ENCODE data around the gene CHRNA4.

Gene CHRNA4

DNA sequence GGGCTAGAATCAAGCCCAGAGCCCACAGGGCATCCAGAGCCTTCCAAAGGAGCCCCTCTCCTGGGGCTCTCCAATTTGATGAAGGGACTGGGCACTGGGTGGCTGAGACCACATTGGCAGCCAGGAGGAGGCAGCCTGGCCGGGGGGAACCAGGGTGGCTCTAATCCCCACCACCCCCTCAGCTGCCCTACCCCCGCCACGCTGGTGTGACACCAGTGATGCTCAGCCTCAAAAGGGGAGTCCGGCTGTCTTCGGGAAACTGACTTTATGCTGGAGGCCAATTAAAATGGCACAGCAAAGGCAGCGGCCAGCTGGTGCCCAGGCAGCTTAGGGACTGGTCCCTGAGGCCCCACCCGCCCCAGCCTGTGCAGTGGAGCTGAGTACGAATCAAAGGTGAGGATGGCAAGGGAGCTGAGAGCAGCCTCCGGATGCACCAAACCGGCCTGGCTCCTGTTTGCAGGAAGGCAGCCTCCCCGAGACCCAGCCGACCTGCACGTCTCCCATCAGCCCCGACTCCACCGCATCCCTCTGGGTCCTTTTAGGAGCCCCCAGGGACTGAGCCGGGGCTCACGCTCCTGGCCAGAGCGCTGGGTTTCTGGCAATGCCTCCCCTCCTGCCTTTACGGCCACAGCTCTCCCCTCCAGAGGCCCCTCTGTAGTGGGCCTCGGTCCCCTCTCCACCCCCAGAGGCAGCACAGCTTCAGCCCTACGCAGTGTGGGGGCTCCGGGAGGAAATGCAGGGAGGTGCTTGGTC, 28.5 kb downstream of the CHRNA4 start:
- DNase-seq = no peak

- no peak for DNase-seq
These were observed 29.3 kb downstream of the CHRNA4 start for GRCh38 chr20:63331741-63332400.

DNA sequence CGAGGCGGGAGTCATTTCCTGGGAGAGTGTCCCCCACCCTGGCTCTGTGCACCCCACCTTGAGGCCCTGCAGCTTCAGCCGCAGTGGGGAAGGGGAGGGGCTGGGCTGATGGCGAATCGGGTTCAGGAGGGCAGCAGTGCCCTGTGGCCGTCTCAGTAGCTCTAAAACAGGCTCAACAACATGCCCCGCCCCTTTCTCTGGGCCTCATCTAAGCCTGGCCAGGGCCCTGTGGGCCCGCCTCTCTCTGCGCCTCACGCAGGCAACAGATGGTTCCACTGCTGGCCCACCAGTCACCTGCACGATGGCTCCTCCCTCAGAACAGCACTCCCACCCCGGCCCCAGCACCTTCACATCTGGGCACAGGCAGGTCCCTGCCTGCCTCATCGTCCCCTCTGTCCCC, 30.2 kb downstream of the CHRNA4 start:
- DNase-seq = no peak

GRCh38 chr20:63330084-63330760, 30.9 kb downstream of the CHRNA4 start:
- DNase-seq = no peak

DNA sequence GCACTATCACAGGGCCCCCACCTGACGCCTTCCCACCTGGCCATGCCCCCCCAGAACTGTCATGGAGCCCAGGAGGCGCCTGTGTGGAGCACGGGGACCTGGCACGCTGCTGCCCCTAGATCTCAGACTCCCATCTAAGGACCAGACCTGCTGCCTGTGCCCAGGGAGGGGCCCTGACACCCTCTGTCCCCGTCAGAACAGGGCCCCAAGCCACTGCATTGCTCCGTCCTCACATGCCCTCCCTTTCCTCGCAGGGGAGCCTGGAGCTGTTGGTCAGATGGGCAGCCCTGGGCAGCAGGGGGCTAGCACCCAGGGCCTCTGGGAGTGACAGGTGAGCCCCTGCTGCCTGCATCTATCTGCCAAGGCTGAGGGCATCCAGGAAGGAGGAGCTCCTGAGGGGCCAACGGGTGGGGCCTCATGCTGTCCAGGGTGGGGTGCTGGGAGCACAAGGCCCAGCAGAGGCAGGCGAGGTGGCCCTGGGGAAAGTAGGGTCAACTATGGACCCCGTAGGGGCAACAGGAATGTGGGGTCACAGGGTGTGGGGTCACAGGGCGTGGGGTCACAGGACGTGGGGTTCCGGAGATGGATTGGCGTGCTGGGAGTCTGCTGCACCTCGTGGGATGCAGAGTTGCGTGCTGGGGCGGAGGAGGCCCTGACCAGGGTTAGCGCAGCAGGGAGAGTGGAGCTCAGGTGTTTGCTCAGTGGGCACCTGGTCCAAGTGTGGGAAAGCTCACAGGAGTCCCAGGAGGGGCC, 31.6 kb downstream of the CHRNA4 start:
- DNase-seq = no peak

GRCh38 chr20:63328718-63329275, 32.4 kb downstream of the CHRNA4 start:
- DNase-seq = no peak

- DNase-seq = no peak
These were observed 33.0 kb downstream of the CHRNA4 start for GRCh38 chr20:63328026-63328700.

- no peak for DNase-seq
These were observed 33.9 kb downstream of the CHRNA4 start for GRCh38 chr20:63327231-63327745.

- DNase-seq = no peak
These were observed 34.6 kb downstream of the CHRNA4 start for GRCh38 chr20:63326314-63327230.

GRCh38 chr20:63325554-63326313, 35.4 kb downstream of the CHRNA4 start:
- no peak for DNase-seq

DNA sequence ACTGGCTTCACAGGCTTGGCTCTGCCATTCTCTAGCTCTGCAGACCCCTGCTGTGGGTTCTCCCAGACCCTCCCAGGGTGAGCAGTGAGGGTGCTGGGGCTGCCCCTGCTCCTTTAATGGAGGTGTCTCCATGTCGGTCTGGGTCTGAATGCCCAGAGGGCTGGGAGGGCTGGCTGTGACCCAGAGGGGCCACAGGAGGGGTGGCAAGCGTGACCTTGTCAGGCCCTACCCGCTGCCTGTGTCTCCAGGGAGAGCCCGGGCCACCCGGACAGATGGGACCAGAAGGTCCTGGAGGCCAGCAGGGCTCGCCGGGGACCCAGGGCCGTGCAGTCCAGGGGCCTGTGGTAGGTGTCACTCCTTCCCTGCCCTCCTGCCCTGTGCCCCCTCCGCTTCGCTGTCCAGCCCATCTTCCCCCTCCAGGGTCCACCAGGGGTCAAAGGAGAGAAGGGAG, 36.1 kb downstream of the CHRNA4 start:
- no peak for DNase-seq

- no peak for DNase-seq
These were observed 37.7 kb downstream of the CHRNA4 start for GRCh38 chr20:63323357-63323981.

DNA sequence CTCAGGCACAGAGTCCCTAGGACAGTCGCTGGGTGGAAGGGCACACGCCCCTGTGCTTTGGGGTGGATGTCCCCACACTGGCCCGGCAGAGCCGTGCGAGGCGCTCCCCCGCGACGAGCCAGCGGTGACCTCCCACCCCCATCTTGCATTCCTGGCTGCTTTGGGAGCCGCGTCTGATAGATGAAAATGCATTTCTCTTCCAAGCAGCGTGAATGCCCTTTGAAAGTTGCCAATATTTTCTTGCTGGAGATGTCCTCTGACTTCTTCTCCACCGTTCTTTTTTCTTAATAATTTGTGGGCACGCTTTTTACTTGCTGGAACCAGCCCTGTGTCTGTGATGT, 38.2 kb downstream of the CHRNA4 start:
- DNase-seq = no peak

GRCh38 chr20:63322146-63322932, 38.8 kb downstream of the CHRNA4 start:
- no peak for DNase-seq

- no peak for DNase-seq
These were observed 39.9 kb downstream of the CHRNA4 start for GRCh38 chr20:63321148-63321831.

- no peak for DNase-seq
These were observed 40.5 kb downstream of the CHRNA4 start for GRCh38 chr20:63320616-63321147.

GRCh38 chr20:63320041-63320511, 41.1 kb downstream of the CHRNA4 start:
- DNase-seq = no peak
